Fibroblast of upper back skin (primary cell): ENCODE measurements around the gene STK25.
"Not testable (repeated sequence)": the region's sequence is repeated elsewhere in the genome, so short reads cannot be mapped to it uniquely, and the experiment has no call there.

Experiments used
- DNase-seq: peaks from one replicate; pipeline ENCODE4 v3.0.0-alpha.2; 2013

STK25 gene

DNA sequence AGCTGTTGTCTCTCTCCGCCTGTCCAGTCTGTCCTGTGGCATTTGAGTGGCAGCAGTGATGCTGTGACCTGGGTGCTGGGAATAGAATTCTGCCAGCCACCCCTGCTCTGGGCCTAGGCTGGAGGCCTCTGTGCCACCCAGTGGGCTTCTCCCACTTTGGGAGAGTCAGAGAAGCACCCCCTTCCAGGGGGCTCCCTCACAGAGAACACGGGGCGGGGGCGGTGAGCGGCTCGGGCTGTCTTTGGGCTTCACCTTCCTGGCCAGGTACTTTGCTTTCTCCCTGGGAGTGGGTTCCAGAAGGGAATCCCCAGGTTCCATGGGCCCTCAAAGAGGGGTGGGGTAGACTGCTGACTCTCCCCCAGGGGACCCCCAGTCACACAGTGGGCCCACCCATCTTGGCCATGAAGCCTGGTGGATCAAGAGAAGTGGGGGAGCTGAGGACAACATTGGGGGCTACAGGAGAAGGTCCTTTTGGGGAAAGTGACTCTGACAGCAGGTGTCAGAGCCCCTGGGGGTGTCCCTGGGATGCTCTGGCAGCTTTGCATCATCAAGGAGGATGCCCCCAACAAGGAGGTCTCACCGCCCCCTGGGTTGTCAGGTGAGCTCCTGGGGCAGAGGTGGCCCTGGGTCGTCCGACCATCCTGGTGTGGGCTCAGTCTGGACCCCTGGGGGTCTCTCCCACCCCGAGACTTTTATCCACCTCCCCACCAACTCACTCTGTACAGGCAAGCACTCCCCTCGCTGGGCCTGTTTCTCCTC is 31.4 kb upstream of the STK25 start:
- DNase-seq = no peak

DNA sequence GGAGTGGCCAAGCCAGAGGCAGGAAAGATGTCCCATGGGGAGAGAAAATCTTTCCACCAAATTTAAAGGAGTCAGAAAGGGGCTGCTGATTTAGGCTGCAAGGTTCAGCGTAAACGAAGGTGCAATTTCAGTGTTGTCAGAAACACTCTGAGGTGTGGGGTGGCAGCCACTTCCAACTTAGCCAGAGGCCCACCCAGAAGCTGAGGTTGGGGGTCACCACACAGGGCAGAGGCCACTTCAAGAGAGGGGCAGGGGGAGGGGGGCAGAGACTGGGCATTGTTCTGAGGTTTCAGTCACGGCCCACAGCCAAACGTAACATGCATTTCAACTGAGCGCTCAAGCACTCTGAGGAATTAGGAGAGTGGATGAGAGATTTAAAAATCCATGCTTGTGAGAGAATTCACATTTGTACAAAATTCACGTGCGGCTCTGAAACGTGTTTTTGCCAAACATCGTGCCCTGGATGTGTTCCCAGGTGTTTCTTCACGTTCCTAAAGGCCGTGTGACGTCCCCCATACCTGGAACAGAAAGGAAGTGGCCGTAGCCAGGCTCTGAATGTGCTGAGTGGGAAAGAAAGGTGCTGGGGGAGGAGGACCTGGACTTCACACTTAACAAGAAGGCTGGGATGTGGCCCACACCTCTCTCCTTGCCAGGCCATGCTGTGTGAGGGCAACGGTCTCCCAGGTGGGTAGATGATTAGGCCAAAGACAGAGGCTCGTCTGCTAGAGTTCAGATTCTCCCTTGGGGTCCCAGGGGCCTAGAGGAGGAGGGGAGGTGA is 30.6 kb upstream of the STK25 start:
- no peak for DNase-seq

DNA sequence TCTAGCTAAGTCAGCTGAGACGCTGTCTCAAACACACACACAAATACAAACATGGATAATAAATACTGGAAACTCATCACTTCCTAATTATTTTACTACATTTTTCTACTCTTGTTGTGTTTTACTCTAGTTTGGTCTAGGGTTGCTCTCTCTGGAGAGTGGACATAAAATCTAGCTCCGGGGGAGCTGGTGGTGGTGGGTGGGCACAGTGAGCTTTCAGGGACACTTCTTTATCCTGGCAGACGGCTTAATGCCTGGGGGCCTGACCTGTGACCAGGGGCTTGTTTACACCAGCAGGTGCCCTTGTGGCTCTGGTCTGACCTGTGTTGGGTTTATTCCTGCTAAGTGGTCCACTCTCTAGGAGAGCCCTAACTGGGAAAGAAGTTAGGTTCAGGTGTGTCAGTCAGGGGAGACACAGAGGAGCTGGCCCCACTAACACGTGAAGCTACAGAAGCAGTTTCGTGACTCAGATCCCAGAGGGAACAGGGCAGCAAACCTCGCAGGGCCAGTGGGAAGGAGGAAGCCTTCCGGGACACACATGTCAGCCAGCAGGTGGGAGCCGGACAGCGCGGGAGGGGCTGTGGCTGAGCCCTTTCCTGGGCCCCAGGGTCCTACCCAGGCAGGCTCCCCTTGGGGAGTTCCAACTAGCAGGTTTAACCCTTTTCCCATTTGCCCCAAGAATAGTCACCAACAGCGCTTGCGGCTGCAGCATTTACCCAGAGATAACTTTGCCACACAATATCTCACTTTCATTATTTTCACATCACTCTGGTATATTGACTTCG is 27.7 kb upstream of the STK25 start:
- no peak for DNase-seq

DNA sequence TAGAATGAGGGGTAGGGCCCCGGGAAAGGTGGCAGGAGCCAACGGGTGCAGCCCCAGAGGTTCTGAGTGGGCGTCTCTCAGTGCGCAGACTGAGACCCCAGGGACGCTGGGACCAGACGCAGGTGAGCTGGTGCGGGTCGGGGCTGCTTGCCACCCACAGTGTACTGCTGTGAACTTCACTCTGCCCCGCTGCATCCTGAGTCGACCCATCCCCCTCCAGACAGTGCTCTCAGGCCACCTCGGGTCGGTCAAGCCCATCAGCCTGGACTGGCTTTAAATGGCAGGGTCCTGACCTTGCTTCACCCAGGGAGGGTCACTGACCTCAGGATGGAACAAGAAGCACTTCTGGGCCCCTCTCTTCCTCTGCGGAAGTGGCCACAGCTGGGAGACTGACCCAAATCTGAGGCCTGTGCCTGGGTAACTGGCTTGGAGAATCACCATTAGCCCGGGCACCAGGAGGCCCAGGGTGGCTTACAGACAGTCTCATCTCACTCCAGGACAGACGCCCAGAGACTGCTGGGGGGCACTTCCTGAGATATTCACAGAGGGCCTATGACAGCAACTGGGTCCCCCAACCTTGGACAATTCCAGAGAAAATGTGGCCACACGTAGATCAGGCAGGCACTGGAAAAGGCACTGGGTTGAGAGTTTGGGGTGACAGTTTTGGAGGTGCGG is 26.5 kb upstream of the STK25 start:
- DNase-seq = no peak

DNA sequence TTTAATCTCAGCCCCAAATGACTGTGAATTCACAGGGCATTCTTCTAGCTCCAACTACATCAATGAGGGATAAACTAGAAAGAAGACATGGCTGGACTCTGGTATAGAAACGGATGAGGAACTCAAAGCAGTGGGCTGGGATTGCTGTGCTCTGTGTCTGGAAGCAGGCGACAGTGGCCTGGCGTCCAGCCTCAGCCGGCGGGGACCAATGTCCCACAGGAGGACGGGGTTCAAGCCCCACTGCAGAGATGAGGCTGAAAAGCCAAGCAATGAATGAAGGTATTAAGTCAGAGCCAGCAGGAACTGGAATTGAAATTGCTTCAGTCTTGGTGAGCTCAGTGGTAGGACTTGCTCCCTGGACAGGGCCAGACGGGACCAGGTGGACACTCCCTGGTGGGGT is 25.9 kb upstream of the STK25 start:
- DNase-seq = no peak

DNA sequence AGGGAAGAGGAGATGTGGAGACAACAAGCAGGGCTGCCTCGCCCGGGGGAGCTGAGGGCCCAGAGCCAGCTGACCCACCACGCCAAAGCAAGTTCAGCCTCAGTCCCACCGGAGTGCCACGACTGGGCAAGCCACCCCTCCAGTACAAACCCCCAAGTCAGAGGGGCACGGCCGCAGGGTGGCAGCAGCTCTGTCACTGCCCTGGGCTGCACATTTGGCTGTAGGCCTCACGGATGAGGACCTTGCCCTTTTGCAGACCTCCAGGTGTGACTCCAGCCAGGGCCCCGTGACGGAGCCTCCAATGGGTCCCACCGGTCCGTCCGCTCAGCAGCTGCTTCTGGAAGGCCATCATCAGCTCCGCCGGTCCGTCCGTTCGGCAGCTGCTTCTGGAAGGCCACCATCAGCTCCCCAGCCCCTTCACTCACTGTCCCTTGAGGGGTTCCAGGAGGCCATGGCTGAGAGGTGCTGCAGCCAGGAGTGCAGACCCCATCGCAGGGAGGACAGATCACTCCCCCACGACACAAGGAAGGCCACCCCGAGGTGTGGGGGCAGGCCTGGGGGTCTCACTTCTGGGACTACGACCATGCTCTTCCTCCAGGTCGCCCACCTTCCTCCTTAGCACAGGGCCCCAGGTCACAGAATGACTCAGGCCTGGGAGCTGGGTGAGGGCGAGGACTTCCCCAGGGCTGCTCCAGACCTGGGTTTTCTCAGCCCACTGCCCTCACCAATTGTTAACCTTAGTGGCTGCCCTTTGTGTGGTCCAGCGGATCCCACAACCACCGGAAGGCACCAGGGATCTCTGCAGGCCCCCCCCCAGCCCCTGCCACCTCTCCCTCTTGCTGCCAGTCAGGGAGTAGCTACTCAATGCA is 24.6 kb upstream of the STK25 start:
- DNase-seq = no peak

DNA sequence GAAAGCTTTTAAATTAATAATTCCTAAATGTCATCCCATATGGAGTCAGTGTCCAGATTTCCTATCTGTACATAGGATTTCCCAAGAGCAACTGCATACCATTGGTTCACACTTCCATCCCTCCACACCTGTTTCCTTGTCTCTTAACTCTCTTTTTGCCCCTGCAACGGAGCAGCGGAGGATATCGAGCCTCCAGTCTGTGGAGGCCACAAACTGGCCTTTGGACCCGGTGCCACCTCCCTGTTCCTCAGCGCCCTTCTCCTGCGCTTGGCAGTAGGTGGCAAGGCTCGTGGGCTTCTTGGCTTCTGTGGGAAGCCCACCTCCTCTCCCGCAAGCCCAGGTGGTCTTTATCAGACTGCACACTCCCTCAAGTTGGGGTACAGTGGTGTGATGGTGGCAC is 23.8 kb upstream of the STK25 start:
- DNase-seq = no peak

DNA sequence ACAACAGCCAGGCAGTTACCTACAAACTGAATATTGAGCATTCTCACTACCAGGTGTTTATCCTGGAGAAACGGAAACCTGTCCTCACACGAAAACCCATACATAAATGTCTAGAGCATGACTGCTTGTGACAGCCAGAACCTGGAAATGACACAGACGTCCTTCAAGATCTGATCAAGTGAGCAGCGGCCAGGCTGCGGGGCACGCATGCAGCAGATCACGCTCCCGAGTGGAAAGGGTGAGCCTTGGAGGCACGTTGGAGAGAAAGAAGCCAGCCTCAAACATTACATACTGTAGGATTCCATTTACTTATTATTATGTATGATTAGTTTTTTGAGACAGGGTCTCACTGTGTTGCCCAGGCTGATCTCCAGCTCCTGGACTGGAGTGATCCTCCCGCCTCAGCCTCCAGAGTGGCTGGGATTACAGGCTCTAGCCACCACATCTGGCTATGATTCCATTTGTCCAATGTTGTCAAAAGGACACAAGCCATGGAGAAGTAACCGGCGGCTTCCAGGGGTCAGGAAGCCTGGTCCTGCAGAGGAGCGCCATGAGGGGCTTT is 22.9 kb upstream of the STK25 start:
- no peak for DNase-seq

DNA sequence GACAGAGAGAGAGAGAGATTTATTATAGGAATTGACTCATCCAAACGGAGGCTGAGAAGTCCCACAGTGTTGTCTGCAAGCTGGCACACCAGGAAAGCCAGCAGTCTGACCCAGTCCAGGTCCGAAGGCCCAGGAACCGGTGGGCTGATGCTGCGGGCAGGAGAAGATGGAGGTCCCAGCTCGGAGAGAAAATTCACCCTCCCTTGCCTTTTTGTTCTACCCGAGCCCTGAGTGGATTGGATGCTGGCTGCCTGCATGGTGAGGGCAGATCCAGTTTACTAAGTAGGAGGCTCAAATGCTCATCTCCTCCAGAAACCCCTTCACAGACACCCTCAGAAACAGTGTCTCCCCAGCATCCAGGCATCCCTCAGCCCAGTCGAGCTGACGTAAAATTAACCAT is 22.2 kb upstream of the STK25 start:
- DNase-seq = no peak

DNA sequence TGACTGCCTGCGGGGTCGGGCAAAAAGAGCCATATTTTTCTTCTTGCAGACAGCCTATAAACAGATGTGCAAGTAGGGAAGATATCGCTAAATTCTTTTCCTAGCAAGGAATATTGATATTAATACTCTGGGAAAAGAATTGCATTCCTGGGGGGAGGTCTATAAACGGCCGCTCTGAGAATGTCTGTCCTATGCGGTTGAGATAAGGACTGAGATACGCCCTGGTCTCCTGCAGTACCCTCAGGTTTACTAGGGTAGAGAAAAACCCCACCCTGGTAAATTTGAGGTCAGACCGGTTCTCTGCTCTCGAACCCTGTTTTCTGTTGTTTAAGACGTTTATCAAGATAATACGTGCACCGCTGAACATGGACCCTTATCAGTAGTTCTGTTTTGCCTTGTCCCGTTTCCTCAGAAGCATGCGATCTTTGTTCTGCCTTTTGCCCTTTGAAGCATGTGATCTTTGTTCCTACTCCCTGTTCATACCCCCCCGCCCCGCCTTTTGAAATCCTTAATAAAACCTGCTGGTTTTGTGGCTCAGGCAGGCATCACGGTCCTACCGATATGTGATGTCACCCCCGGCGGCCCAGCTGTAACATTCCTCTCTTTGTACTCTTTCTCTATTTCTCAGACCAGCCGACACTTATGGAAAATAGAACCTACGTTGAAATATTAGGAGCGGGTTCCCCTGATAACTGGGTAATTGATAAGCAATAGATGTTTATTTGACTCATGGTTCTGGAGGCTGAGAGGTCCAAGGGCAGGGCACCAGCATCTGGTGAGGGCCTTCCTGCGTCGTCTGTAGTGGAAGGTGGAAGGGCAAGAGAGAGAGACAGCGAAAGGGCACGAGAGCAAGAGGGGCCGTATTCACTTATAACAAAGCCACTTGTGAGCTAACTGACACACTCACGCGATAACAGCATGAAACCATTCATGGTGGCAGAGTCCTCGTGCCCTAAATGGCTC is 17.7 kb upstream of the STK25 start:
- DNase-seq = not testable (repeated sequence)

DNA sequence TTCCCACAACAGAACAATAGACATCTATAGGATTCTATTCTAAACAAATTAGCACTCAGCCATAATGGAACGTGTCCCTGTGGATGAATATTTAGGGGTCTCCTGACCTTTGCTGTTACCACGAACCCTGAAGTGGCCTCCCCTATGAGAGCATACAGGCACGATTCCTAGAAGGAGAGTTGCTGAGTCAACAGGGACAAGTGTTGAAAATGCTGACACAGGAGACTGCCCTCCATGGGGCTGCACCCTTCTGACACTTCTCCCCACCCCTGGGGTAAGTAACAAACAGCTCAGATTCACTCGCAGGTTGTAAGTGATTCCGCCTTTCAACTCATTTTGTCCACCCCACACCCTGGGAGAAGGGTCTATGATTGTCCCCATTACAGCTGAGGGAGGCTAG is 14.1 kb upstream of the STK25 start:
- no peak for DNase-seq

DNA sequence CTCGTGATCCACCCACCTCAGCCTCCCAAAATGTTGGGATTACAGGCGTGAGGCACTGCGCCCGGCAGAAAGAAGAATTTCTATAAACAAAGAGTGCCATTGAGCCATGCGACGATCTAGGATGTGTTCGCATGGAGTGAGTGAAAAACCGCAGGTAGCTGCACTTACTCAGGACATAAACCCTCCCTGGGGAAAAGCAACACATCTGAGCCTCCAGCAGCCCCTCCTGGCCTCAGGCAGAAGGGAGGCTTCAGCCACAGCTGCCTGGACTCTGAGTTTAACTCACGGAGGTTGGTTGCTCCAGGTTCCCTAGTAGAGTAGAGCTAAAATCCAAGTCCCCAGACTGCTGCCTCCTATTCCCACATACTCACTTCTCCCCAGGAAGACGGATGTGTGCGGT is 11.3 kb upstream of the STK25 start:
- DNase-seq = no peak

DNA sequence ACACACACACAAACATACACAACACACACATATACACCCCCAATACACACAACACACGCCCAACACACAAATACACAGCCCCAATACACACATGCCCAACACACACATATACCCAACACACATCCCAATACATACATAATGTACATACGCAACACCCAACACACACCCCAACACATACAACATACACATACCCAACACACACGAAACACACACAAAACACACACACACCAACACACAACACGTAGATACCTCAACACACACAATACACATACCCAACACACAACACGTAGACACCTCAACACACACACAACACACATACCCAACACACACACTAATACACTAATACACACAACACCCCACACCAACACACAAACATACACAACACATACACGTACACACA is 8.9 kb upstream of the STK25 start:
- DNase-seq = no peak

DNA sequence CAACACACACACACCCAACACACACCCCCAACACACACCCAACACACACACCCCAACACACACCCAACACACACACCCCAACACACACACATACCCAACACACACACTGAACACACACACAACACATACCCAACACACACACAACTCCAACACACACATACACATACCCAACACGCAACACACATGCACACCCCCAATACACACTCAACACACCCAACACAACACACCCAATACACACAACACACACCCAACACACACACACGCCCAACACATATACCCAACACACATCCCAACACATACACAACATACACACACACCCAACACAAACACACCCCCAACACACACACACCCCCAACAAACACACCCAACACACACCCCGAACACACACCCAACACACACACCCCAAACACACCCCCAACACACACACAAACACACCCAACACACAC is 8.2 kb upstream of the STK25 start:
- no peak for DNase-seq

DNA sequence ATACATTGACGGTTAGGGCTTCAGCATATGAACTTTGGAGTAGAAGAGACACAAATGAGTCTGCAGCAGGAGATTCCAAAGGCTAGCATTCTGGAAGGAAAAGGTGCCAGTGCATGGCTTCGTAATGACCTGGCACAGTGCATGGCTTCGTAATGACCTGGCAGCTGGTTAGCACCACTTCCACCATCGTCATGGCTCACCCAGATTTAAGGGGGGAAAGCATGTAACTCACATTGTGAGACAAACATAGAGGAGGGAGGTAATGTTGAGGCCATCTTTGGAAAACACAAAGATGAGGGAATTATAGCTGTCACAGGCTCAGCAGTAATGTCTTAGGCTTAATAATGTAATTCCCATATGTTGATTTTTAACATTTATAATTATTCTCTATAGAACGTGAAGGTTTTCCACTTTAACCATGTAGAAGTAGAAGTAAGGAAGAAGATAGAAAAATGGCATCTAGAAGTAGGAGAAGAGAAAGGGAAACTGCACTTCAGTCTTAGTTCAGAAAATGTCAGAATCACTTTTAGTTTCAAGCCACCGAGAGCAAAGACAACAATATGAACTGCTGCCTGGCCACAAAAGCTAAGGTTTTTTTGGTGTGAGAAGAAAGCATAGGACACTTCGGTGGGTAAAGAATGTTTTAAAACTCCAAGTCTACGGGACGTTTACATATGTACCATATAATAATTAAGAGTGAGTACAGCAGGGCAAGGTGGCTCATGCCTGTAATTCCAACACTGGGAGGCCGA is 6.8 kb upstream of the STK25 start:
- DNase-seq = no peak

DNA sequence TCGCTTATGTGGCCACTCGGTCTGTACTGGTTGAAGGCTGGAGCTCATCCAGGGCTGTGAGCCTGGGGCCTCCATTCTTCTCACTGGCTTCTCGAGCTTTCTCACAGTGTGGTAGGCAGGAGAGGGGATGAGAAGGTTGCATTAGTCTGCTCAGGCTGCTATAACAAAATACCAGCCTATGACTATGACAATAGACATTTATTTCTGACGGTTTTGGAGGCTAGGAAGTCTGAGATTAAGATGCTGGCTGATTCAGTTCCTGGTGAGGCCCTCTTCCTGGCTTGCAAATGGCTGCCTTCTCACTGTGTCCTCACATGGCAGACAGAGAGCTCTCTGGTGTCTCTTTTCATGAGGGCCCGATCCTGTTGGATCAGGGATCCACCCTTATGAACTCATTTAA is 6.2 kb upstream of the STK25 start:
- DNase-seq = no peak

DNA sequence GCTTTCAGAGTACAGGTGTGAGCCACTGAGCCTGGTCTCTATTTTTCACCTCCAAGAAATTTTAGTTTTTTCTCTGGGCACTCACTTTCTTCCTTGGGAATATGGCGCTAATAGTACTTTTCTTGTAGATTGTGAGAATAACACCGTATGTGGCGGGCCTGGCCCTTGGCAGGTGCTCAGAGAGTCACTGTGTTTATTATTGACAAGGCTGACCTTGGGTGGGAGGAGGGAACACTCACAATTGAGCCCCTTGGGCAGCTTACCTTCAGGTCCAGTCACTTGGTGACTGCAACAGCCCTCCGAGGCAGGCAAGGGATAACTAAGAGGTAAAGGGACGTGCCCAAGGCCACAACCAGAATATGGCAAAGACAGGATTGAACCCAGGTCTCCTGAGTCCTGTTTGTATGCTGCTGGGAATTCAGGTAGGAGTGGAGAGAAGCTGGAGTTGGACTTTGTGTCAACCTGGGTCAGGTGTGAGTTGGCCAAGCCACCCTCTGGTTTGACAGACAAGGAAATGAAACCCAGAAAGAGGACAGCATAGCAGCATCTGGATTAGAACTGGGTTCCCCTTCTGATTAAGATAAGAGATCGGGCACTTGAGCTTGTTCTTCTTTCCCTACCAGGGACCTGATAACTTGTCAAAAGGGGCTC is 2.8 kb upstream of the STK25 start:
- DNase-seq = no peak

DNA sequence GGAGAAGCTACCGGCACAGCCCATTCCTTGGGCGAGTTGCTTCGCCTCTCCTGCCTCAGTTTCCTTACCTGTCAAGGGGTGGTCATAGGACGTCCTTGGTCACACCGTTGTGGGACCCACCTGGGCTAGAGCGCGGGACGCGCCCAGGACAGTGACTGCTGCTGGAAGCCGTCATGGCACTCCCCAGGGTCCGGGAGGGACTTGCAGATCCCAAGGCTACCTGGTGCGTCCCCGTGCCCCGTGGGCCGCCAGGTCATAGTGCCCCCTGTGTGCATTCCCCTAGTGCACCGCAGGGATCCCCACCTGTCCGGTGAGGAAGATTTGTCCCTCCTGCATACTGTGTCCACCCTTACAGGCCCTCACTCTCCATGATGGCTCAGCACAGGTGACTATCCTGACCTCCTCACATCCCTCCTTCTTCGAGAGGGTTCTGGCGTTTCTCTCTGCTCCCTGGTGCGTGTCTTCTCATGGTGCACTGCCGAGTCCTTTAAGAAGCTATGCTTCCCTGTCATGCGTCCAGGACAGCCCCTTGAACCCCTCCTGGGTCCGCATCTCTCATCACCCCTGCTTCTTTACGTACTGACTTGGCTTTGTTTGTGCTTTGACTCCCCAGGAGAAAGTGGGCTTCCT is 886 bp upstream of the STK25 start:
- DNase-seq = no peak
